ENCODE data around the gene APOA4. TPM values are rescaled to one million over a fixed set of nuclear protein-coding genes. Genes with fewer than 3 reads are reported as not detected.

APOA4 gene
- polyA plus RNA-seq, 1 donor from 2014 or later: not detected

DNA sequence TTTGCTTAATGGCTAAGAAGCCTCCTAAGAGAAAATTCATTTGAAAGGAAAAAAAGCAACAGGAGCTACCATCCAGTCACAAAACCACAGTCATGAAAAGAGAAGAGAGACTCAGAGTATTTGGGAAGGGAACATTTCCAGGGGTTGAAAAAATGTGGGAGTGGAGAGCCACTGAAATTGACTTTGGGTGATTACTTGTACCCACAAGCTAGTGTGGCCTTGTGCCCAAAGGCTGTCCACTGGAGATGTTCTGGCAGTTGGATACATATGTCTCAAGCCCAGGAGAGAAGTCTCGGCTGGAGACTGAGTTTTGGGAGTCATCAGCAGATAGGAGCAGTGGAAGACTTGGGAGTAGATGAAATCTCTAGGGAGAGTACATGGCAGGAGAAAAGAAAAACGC, 28.3 kb downstream of the APOA4 start:
- H3K9me2 ChIP-seq (ENCODE audit: insufficient read depth, low read length): no peaks in the 10 kb centered on the region
- H4K20me1 ChIP-seq (ENCODE audit: insufficient read depth): no peaks in the 10 kb centered on the region
- H3K36me3 ChIP-seq (ENCODE audit: insufficient read depth, low read length): no peaks in the 10 kb centered on the region
- no peak overlapping the region for H2AFZ ChIP-seq (ENCODE audit: low read depth, low read length)
- no peak overlapping the region for H3K27ac ChIP-seq (ENCODE audit: low read length)
- TF ChIP-seq MXI1 (conservative IDR thresholded peaks at IDR 0.05; ENCODE audit: poor library complexity, severe bottlenecking) (no peak), RAD21 (conservative IDR thresholded peaks at IDR 0.05) (no peak), EZH2 (IDR thresholded peaks at IDR 0.05; ENCODE audit: borderline replicate concordance, insufficient read depth, low read length, poor library complexity, severe bottlenecking) (no peak), TAF1 (IDR thresholded peaks at IDR 0.05; ENCODE audit: low read depth) (no peak), EP300 (conservative IDR thresholded peaks at IDR 0.05; ENCODE audit: poor library complexity, severe bottlenecking) (no peak), POLR2AphosphoS5 (IDR thresholded peaks at IDR 0.05) (no peak), SMC3 (conservative IDR thresholded peaks at IDR 0.05; ENCODE audit: poor library complexity) (no peak)
- TF ChIP-seq, protein P1, sequence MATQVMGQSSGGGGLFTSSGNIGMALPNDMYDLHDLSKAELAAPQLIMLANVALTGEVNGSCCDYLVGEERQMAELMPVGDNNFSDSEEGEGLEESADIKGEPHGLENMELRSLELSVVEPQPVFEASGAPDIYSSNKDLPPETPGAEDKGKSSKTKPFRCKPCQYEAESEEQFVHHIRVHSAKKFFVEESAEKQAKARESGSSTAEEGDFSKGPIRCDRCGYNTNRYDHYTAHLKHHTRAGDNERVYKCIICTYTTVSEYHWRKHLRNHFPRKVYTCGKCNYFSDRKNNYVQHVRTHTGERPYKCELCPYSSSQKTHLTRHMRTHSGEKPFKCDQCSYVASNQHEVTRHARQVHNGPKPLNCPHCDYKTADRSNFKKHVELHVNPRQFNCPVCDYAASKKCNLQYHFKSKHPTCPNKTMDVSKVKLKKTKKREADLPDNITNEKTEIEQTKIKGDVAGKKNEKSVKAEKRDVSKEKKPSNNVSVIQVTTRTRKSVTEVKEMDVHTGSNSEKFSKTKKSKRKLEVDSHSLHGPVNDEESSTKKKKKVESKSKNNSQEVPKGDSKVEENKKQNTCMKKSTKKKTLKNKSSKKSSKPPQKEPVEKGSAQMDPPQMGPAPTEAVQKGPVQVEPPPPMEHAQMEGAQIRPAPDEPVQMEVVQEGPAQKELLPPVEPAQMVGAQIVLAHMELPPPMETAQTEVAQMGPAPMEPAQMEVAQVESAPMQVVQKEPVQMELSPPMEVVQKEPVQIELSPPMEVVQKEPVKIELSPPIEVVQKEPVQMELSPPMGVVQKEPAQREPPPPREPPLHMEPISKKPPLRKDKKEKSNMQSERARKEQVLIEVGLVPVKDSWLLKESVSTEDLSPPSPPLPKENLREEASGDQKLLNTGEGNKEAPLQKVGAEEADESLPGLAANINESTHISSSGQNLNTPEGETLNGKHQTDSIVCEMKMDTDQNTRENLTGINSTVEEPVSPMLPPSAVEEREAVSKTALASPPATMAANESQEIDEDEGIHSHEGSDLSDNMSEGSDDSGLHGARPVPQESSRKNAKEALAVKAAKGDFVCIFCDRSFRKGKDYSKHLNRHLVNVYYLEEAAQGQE (IDR thresholded peaks at IDR 0.05; ENCODE audit: borderline replicate concordance): no peak
- TF ChIP-seq, protein P2, sequence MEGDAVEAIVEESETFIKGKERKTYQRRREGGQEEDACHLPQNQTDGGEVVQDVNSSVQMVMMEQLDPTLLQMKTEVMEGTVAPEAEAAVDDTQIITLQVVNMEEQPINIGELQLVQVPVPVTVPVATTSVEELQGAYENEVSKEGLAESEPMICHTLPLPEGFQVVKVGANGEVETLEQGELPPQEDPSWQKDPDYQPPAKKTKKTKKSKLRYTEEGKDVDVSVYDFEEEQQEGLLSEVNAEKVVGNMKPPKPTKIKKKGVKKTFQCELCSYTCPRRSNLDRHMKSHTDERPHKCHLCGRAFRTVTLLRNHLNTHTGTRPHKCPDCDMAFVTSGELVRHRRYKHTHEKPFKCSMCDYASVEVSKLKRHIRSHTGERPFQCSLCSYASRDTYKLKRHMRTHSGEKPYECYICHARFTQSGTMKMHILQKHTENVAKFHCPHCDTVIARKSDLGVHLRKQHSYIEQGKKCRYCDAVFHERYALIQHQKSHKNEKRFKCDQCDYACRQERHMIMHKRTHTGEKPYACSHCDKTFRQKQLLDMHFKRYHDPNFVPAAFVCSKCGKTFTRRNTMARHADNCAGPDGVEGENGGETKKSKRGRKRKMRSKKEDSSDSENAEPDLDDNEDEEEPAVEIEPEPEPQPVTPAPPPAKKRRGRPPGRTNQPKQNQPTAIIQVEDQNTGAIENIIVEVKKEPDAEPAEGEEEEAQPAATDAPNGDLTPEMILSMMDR (IDR thresholded peaks at IDR 0.05; ENCODE audit: poor library complexity, severe bottlenecking): no peak
- H3K79me2 ChIP-seq (replicated peaks; ENCODE audit: insufficient read depth, low read length): no peaks in the 10 kb centered on the region
- no peaks in the 10 kb centered on the region for H3F3A ChIP-seq (ENCODE audit: insufficient read depth, low read length, poor library complexity, severe bottlenecking)
- no peak overlapping the region for H3K4me3 ChIP-seq (ENCODE audit: low read length)
- no peak overlapping the region for H3K4me2 ChIP-seq (ENCODE audit: low read length)
- no peaks in the 10 kb centered on the region for H3K9me3 ChIP-seq (ENCODE audit: low read length)
- no peak overlapping the region for H3K9ac ChIP-seq (ENCODE audit: low read length)
- no peaks in the 10 kb centered on the region for H3K27me3 ChIP-seq (ENCODE audit: insufficient read depth, low read depth, low read length)

DNA sequence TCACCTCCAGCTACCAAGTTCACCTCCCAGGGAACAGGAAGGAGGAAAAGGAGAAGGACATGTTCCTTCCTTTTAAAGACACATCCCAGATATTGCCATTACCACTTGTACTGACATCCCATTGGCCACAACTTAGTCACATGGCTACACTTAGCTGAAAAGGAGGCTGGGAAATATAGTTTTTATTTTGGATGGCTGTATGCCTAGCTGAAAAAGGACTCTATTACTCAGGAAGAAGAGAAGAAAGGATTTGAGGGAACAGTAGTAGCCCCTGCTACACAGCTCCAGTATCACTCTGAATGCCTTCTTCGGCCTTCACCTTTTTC, 29.4 kb downstream of the APOA4 start:
- no peaks in the 10 kb centered on the region for H4K20me1 ChIP-seq (ENCODE audit: insufficient read depth)
- no peak for TF ChIP-seq EP300 (conservative IDR thresholded peaks at IDR 0.05; ENCODE audit: poor library complexity, severe bottlenecking)
- TF ChIP-seq EZH2 (IDR thresholded peaks at IDR 0.05; ENCODE audit: borderline replicate concordance, insufficient read depth, low read length, poor library complexity, severe bottlenecking): no peak
- TF ChIP-seq, protein P2 (IDR thresholded peaks at IDR 0.05; ENCODE audit: poor library complexity, severe bottlenecking): no peak
- TF ChIP-seq POLR2AphosphoS5 (IDR thresholded peaks at IDR 0.05): no peak
- no peak for TF ChIP-seq TAF1 (IDR thresholded peaks at IDR 0.05; ENCODE audit: low read depth)
- no peak for TF ChIP-seq RAD21 (conservative IDR thresholded peaks at IDR 0.05)
- no peak for TF ChIP-seq SMC3 (conservative IDR thresholded peaks at IDR 0.05; ENCODE audit: poor library complexity)
- TF ChIP-seq, protein P1 (IDR thresholded peaks at IDR 0.05; ENCODE audit: borderline replicate concordance): no peak
- no peak for TF ChIP-seq MXI1 (conservative IDR thresholded peaks at IDR 0.05; ENCODE audit: poor library complexity, severe bottlenecking)
- no peak overlapping the region for H3K4me3 ChIP-seq (ENCODE audit: low read length)
- H3K27me3 ChIP-seq (ENCODE audit: insufficient read depth, low read depth, low read length): no peaks in the 10 kb centered on the region
- H3K79me2 ChIP-seq (replicated peaks; ENCODE audit: insufficient read depth, low read length): no peaks in the 10 kb centered on the region
- H2AFZ ChIP-seq (ENCODE audit: low read depth, low read length): peak overlapping the region; percentile 35
- H3F3A ChIP-seq (ENCODE audit: insufficient read depth, low read length, poor library complexity, severe bottlenecking): no peaks in the 10 kb centered on the region
- H3K9ac ChIP-seq (ENCODE audit: low read length): no peak overlapping the region
- no peaks in the 10 kb centered on the region for H3K9me2 ChIP-seq (ENCODE audit: insufficient read depth, low read length)
- no peaks in the 10 kb centered on the region for H3K9me3 ChIP-seq (ENCODE audit: low read length)
- H3K36me3 ChIP-seq (ENCODE audit: insufficient read depth, low read length): no peaks in the 10 kb centered on the region
- peak overlapping the region; percentile 61 for H3K27ac ChIP-seq (ENCODE audit: low read length)
- H3K4me2 ChIP-seq (ENCODE audit: low read length): no peak overlapping the region
